Stimulated activated CD4-positive, alpha-beta T cell treated with anti-CD3 and anti-CD28 coated beads, Interleukin-15, amount 100 ng/mL, for 24 hours (primary cell): ENCODE measurements around the gene KCTD14.
"Not testable (repeated sequence)": the region's sequence is repeated elsewhere in the genome, so short reads cannot be mapped to it uniquely, and the experiment has no call there.

Experiments
- DNase-seq: peaks from one replicate; pipeline ENCODE4 v3.0.0-alpha.2; 2020

Gene KCTD14

GRCh38 chr11:78020246-78020645 is 2.8 kb downstream of the KCTD14 start:
- no peak for DNase-seq

DNA sequence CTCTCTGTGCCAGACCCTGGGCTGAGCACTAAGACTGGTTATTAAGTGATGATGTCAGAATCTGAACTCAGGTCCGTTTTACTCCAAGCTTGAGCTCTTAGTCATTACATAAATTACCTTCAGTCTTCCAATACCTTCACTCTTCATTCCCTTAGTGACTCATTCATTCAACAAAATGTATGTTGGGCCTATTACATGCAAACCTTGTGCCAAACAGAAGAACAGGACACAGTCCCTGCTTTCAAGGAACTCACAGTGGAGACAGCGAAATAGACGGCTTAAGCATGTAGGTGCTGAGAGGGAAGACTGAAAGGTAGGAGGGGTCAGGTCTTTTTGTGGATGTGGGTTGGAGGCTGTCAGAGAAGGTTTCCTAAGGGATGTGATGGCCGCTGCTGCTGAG is 3.3 kb downstream of the KCTD14 start:
- DNase-seq: no peak

DNA sequence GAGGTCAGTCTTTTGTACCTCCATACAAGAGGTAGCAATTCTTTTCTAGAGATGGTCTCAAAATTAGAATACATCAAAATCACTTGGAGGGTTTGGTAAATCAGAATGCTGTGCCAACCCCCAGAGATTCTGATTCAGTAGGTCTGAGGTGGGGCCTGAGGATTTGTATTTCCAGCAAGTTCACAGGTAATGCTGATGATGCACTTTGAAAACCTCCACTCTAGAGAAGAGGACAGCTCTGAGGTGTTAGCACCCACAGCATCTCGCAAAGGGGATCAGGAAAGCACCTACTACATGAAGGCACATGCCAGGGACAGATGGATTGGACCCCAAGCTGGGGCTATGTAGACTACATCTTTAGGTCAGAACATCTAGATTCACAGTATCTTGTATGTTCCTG is 7.2 kb downstream of the KCTD14 start:
- DNase-seq: no peak

DNA sequence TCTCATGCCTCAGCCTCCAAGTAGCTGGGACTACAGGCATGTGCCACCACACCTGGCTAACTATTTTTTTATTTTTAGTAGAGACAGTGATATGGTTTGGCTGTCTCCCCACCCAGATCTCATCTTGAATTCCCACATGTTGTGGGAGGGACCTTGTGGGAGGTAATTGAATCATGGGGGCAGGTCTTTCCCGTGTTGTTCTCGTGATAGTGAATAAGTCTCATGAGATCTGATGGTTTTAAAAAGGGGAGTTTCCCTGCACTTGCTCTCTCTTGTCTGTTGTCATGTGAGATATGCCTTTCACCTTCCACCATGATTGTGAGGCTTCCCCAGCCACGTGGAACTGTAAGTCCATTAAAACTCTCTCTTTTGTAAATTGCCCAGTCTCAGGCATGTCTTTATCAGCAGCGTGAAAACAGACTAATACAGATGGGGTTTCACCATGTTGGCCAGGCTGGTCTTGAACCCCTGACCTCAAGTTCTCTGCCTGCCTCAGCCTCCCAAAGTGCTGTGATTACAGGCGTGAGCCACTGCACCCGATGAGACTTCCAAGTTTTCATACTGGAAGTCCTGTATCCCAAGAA is 8.0 kb downstream of the KCTD14 start:
- DNase-seq: not testable (repeated sequence)

GRCh38 chr11:78011301-78011700 is 11.8 kb downstream of the KCTD14 start:
- no peak for DNase-seq

DNA sequence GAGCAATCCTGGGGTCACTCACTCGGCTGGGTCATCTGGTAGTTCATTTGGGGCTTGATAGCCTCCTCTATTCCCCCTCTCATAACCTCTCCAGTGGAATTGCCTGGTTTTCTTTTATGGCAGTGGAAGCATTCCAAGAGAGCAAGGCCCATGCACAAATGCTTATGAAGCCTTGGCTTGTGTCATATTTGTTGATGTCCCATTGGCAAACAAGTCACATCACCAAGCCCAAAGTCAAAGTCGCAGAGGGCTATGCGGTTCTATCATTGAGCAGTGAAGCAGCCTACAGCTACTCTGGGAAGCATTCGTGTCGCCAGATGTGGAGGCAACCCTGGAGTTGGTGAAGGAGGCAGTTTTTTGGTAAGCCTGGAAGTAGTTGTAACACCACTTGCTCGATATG is 12.3 kb downstream of the KCTD14 start:
- no peak for DNase-seq

- DNase-seq: no peak
Observed at GRCh38 chr11:78010304-78010703, 12.8 kb downstream of the KCTD14 start.

GRCh38 chr11:78009062-78009461 is 14.0 kb downstream of the KCTD14 start:
- no peak for DNase-seq

GRCh38 chr11:78000193-78000592 is 22.9 kb downstream of the KCTD14 start:
- DNase-seq: peak; percentile 55

DNA sequence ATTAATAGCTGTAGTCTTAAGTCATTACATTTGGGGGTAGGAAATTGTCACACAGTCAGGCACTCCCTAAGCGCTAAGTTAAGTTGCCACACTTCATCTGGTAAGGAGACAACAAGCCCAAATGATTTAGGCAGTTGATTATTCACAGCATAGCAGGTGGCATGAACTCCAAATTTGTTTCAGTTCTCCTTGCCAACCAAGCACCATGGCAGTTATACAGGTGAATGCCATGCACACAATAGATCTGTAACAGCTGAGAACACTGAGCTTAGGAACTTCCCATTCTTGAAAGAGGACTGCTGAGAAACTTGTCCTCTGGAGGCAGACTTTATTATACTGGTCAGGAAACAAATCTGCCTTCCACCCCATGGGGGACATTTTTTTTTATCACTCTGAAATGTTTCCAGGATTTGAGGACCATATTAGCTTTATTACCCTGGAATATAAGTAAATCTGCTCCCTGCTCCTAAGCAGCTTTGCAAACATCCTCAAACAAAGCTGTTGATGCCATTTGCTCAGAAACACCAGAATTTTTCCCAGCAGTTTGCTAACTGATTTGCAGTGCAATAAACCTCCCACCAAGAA is 23.5 kb downstream of the KCTD14 start:
- no peak for DNase-seq

- DNase-seq: peak; percentile 98
Observed at GRCh38 chr11:77994434-77995362, 28.4 kb downstream of the KCTD14 start, which contains the start of gene INTS4. Gene INTS4 (minus strand): TSS chr11:77994668. CDS start chr11:77994643, 25 bp downstream.

DNA sequence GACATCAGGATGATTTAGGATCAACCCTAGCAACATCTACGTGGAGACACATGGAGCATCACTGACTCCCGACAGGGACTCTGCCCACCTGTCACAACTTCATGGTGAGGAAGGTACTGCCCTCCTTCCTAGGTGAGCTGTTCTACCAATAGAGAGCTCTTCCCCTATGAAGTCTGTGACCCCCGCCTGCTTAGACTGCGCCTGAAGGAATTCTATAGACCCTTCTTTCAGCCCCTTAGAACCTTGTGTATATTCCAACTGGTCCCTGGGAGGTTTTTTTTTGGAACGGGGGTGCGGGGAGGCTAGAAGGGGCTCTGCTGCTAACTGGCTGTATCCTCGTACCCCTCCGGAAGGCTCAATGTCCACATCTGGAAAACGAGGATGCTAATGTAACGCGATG is 29.2 kb downstream of the KCTD14 start:
- DNase-seq: no peak

GRCh38 chr11:77990981-77991380 is 32.1 kb downstream of the KCTD14 start:
- DNase-seq: no peak

- not testable (repeated sequence) for DNase-seq
Observed at GRCh38 chr11:77986456-77986855, 36.6 kb downstream of the KCTD14 start.

- DNase-seq: no peak
Observed at GRCh38 chr11:77981346-77981947, 41.6 kb downstream of the KCTD14 start.

DNA sequence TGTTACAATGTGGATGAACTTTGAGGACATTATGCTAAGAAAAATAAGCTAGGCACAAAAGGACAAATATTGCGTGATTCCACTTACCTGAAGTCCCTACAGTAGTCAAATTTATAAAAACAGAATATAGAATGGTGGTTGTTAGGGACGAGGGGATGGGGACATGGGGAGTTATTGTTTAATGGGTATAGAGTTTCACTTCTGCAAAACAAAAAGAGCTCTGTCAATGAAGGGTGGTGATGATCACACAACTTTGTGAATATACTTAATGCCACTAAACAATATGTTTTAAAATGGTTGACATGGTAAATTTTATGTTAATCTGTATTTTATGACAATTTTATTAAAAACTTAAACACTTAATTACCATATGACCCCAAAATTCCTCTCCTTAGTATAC is 54.7 kb downstream of the KCTD14 start:
- DNase-seq: no peak

GRCh38 chr11:77967753-77968152 is 55.3 kb downstream of the KCTD14 start:
- DNase-seq: no peak

DNA sequence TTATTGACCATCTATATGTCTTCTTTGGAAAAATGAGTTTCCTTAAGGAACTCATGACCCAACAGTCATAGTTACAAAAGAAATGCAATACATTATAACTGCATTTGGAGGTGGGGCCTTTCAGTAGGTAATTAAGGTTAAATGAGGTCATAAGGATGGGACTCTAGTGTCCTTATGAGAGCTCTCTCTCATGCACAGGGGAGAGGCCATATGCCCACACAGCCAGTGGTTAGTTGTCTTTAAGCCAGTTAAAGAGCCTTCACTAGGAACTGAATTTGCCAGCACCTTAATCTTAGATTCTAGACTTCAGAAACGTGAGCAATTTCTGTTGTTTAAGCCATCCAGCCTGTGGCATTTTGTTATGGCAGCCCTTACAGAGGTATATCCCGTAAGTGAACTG is 56.0 kb downstream of the KCTD14 start:
- DNase-seq: no peak

DNA sequence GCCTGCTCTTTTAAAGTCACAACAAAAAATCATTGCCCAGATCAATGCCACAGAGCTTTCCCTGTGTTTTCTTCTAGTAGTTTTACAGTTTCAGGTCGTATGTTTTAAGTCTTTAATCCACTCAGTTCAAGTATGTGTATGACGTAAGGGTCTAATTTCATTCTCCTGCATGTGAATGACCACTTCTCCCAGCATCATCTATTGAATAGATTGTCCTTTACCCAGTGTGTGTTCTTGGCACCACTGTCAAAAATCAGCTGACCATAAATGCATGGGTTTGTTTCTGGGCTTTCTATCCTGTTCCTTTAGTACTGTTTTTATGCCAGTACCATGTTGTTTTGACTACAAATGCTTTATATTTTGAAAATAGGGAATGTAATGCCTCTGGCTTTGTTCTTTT is 56.7 kb downstream of the KCTD14 start:
- DNase-seq: no peak
